Neural cell (in vitro differentiated cells): ENCODE results near the gene GMDS. TPM values are rescaled to one million over a fixed set of nuclear protein-coding genes. Genes with fewer than 3 reads are reported as not detected.

Source experiments
- H2AFZ ChIP-seq: fragments of 200-600, 300-800 bp; sonication (generic), shearing (Covaris generic); 2 replicates; pipeline ENCODE4 v1.6.0; 2014; ENCODE audit warnings: low read depth, mild to moderate bottlenecking, antibody characterized with exemption, low read length, moderate library complexity
- H3F3A ChIP-seq: fragments of 200-600 bp; shearing (Covaris generic); 2 replicates; pipeline ENCODE4 v1.6.1; 2016; ENCODE audit warnings: mild to moderate bottlenecking, moderate library complexity, mixed read lengths, antibody characterized with exemption, low read length; ENCODE audit not compliant: insufficient read depth, poor library complexity, severe bottlenecking
- H3K27ac ChIP-seq: fragments of 200-600, 300-800 bp; sonication (generic), shearing (Covaris generic); 2 replicates; pipeline ENCODE4 v1.5.1; 2014; ENCODE audit warnings: mild to moderate bottlenecking, low read length, moderate library complexity
- H3K27me3 ChIP-seq: fragments of 300-800, 200-600 bp; sonication (generic), shearing (Covaris generic); 2 replicates; pipeline ENCODE4 v1.6.0; 2014; ENCODE audit warnings: mild to moderate bottlenecking, low read depth, low read length, moderate library complexity; ENCODE audit not compliant: insufficient read depth
- H3K36me3 ChIP-seq: fragments of 300-800, 200-600 bp; sonication (generic), shearing (Covaris generic); 2 replicates; pipeline ENCODE4 v1.5.1; 2014; ENCODE audit warnings: mild to moderate bottlenecking, antibody characterized with exemption, low read length, moderate library complexity; ENCODE audit not compliant: insufficient read depth
- H3K4me2 ChIP-seq: fragments of 300-800, 200-600 bp; sonication (generic), shearing (Covaris generic); 2 replicates; pipeline ENCODE4 v1.6.0; 2014; ENCODE audit warnings: mild to moderate bottlenecking, low read length
- H3K4me3 ChIP-seq: fragments of 300-800, 200-600 bp; sonication (generic), shearing (Covaris generic); 2 replicates; pipeline ENCODE4 v1.5.1; 2014; ENCODE audit warnings: mild to moderate bottlenecking, low read length, moderate library complexity
- H3K79me2 ChIP-seq: fragments of 200-600 bp; shearing (Covaris generic); replicated peaks from 2 replicates; pipeline ENCODE4 v1.6.0; 2014; ENCODE audit warnings: mild to moderate bottlenecking, low read length, moderate library complexity; ENCODE audit not compliant: insufficient read depth
- H3K9ac ChIP-seq: fragments of 300-800, 200-600 bp; sonication (generic), shearing (Covaris generic); 2 replicates; pipeline ENCODE4 v1.6.1; 2016; ENCODE audit warnings: mild to moderate bottlenecking, low read length, mixed read lengths
- H3K9me2 ChIP-seq: fragments of 200-600 bp; shearing (Covaris generic); 2 replicates; pipeline ENCODE4 v1.6.1; 2016; ENCODE audit warnings: mild to moderate bottlenecking, low read length, mixed read lengths; ENCODE audit not compliant: insufficient read depth
- H3K9me3 ChIP-seq: fragments of 200-600, 300-800 bp; sonication (generic), shearing (Covaris generic); 2 replicates; pipeline ENCODE4 v1.6.1; 2016; ENCODE audit warnings: mild to moderate bottlenecking, mixed run types, low read length, moderate library complexity, mixed read lengths
- H4K20me1 ChIP-seq: fragments of 200-600 bp; shearing (Covaris generic); 2 replicates; pipeline ENCODE4 v1.6.1; 2016; ENCODE audit warnings: mild to moderate bottlenecking, mixed run types; ENCODE audit not compliant: insufficient read depth
- CTCF ChIP-seq: fragments of 450-650 bp; IDR thresholded peaks from 2 replicates; pipeline ENCODE4 v1.5.1; 2014; ENCODE audit warnings: antibody characterized with exemption, mild to moderate bottlenecking, moderate library complexity; ENCODE audit not compliant: poor library complexity, severe bottlenecking
- EP300 ChIP-seq: fragments of 450-650 bp; conservative IDR thresholded peaks from 2 replicates; pipeline ENCODE4 v1.6.1; 2014; ENCODE audit warnings: antibody characterized with exemption, mild to moderate bottlenecking, moderate library complexity; ENCODE audit not compliant: poor library complexity, severe bottlenecking
- EZH2 ChIP-seq: fragments of 200-600, 300-800 bp; shearing (Covaris generic), sonication (generic); IDR thresholded peaks from 2 replicates; pipeline ENCODE4 v1.6.1; 2014; ENCODE audit warnings: antibody characterized with exemption, low read length, borderline replicate concordance, mild to moderate bottlenecking; ENCODE audit not compliant: insufficient read depth, poor library complexity, severe bottlenecking
- MXI1 ChIP-seq: fragments of 450-650 bp; conservative IDR thresholded peaks from 2 replicates; pipeline ENCODE4 v1.6.1; 2014; ENCODE audit warnings: antibody characterized with exemption, mild to moderate bottlenecking; ENCODE audit not compliant: poor library complexity, severe bottlenecking
- POLR2AphosphoS5 ChIP-seq: IDR thresholded peaks from 2 replicates; pipeline ENCODE4 v1.6.1; 2012
- RAD21 ChIP-seq: fragments of 450-650 bp; conservative IDR thresholded peaks from 2 replicates; pipeline ENCODE4 v1.6.1; 2014; ENCODE audit warnings: antibody characterized with exemption, mild to moderate bottlenecking, moderate library complexity
- REST ChIP-seq: IDR thresholded peaks from 2 replicates; pipeline ENCODE4 v1.6.1; 2012; ENCODE audit warnings: borderline replicate concordance
- SMC3 ChIP-seq: fragments of 450-650 bp; conservative IDR thresholded peaks from 2 replicates; pipeline ENCODE4 v1.6.1; 2014; ENCODE audit warnings: antibody characterized with exemption, mild to moderate bottlenecking, moderate library complexity; ENCODE audit not compliant: poor library complexity
- TAF1 ChIP-seq: IDR thresholded peaks from 2 replicates; pipeline ENCODE4 v1.6.1; 2012; ENCODE audit warnings: low read depth
- polyA plus RNA-seq: library from polyadenylated mRNA; depleted of rRNA; stranded (reverse); fragments of >200 nt; gene quantifications from 2 replicates; pipeline ENCODE4 v1.2.3, GENCODE V29; 2014

Gene GMDS
- polyA plus RNA-seq, 1 donor from 2014 or later, result 11.4 TPM

GRCh38 chr6:1701668-1702353 is 543.6 kb downstream of the GMDS start:
- H3K4me2 ChIP-seq, result no peak overlapping the region
- TF ChIP-seq MXI1 (no peak), POLR2AphosphoS5 (no peak), CTCF (no peak), EP300 (no peak), RAD21 (no peak), REST (no peak), TAF1 (no peak), SMC3 (no peak), EZH2 (no peak)
- no peaks in the 10 kb centered on the region for H3K79me2 ChIP-seq
- H3K4me3 ChIP-seq, result no peak overlapping the region
- H3K27ac ChIP-seq, result no peak overlapping the region
- no peaks in the 10 kb centered on the region for H3K9me2 ChIP-seq
- no peaks in the 10 kb centered on the region for H3K9me3 ChIP-seq
- no peaks in the 10 kb centered on the region for H3K27me3 ChIP-seq
- H4K20me1 ChIP-seq, result no peaks in the 10 kb centered on the region
- no peaks in the 10 kb centered on the region for H3K36me3 ChIP-seq
- no peaks in the 10 kb centered on the region for H3F3A ChIP-seq
- no peak overlapping the region for H2AFZ ChIP-seq
- H3K9ac ChIP-seq, result no peak overlapping the region

GRCh38 chr6:1700278-1700967 is 545.0 kb downstream of the GMDS start:
- Histone ChIP-seq H3K27ac (no peak overlapping the region), H3K36me3 (no peaks in the 10 kb centered on the region), H3K9ac (no peak overlapping the region), H3K4me2 (no peak overlapping the region), H3F3A (no peaks in the 10 kb centered on the region), H3K9me2 (no peaks in the 10 kb centered on the region), H3K27me3 (no peaks in the 10 kb centered on the region), H3K9me3 (no peaks in the 10 kb centered on the region), H3K79me2 (no peaks in the 10 kb centered on the region), H4K20me1 (no peaks in the 10 kb centered on the region), H3K4me3 (no peak overlapping the region), H2AFZ (no peak overlapping the region)
- no peak for TF ChIP-seq EP300
- TF ChIP-seq REST, result no peak
- TF ChIP-seq RAD21, result no peak
- no peak for TF ChIP-seq POLR2AphosphoS5
- TF ChIP-seq EZH2, result no peak
- TF ChIP-seq SMC3, result no peak
- no peak for TF ChIP-seq TAF1
